Peyer's patch (tissue), 4 donors: ENCODE data around the gene ZSCAN10. TPM values are rescaled to one million over a fixed set of nuclear protein-coding genes. Genes with fewer than 3 reads are reported as not detected.

Source experiments
- DNase-seq, 3 donors: peaks; one replicate each; pipeline ENCODE4 v3.0.0-alpha.2; 2017 to 2019
- H3K27ac ChIP-seq, 4 donors: fragments of 200-600 bp; sonication (generic); one replicate each; pipeline ENCODE4 v1.5.1; 2016 to 2019
- H3K27me3 ChIP-seq, 2 donors: fragments of 200-600 bp; sonication (generic); one replicate each; pipeline ENCODE4 v1.5.1; 2019
- H3K36me3 ChIP-seq, 3 donors: fragments of 200-600 bp; sonication (generic); one replicate each; pipeline ENCODE4 v1.5.1; 2016 to 2019
- H3K4me1 ChIP-seq, 4 donors: fragments of 200-600 bp; sonication (generic); one replicate each; pipeline ENCODE4 v1.5.1; 2016 to 2019
- H3K4me3 ChIP-seq, 4 donors: fragments of 200-600 bp; sonication (generic); 1 replicate in 3 of 4; 2 replicates in 1 of 4; pipeline ENCODE4 v1.5.1; 2016 to 2019; ENCODE audit warnings: mild to moderate bottlenecking in 1 of 4
- H3K9me3 ChIP-seq, 4 donors: fragments of 200-600 bp; sonication (generic); one replicate each; pipeline ENCODE4 v1.5.1; 2016 to 2019; ENCODE audit warnings: mild to moderate bottlenecking in 1 of 4
- POLR2A ChIP-seq, 2 donors: fragments of 450-650 bp; IDR thresholded peaks; one replicate each; pipeline ENCODE4 v1.5.1; 2017; ENCODE audit warnings: antibody characterized with exemption in 2 of 2, mild to moderate bottlenecking in 2 of 2, moderate library complexity in 2 of 2
- total RNA-seq, 4 donors: library from RNA; depleted of rRNA; stranded (reverse); fragments of >200 nt; gene quantifications; one replicate each; pipeline ENCODE4 v1.1.0, GENCODE V29; 2016
- TF ChIP-seq, protein P1 (sequence below), 6 experiments: fragments of 450-650 bp in 4 of 6; fragments of 200-600 bp in 2 of 6; sonication (generic) in 1 of 6; IDR thresholded peaks; one replicate each; pipeline ENCODE4 v1.5.1; 2017 to 2019; ENCODE audit warnings: antibody characterized with exemption in 6 of 6, mild to moderate bottlenecking in 3 of 6, moderate library complexity in 1 of 6

ZSCAN10 gene
- total RNA-seq, 4 donors from 2014 or later = not detected

GRCh38 chr16:3137267-3137666 is 38.2 kb upstream of the ZSCAN10 start:
- Histone ChIP-seq H3K9me3 (no peaks in the 10 kb centered on the region), H3K36me3 (peaks cover 0 to 41% (median 0%) of the 10 kb centered on the region in 3 donors), H3K4me1 (peaks cover 0 to 21% (median 0%) of the 10 kb centered on the region in 4 donors), H3K4me3 (no peak overlapping the region), H3K27ac (no peak overlapping the region), H3K27me3 (no peaks in the 10 kb centered on the region)
- TF ChIP-seq, protein P1, sequence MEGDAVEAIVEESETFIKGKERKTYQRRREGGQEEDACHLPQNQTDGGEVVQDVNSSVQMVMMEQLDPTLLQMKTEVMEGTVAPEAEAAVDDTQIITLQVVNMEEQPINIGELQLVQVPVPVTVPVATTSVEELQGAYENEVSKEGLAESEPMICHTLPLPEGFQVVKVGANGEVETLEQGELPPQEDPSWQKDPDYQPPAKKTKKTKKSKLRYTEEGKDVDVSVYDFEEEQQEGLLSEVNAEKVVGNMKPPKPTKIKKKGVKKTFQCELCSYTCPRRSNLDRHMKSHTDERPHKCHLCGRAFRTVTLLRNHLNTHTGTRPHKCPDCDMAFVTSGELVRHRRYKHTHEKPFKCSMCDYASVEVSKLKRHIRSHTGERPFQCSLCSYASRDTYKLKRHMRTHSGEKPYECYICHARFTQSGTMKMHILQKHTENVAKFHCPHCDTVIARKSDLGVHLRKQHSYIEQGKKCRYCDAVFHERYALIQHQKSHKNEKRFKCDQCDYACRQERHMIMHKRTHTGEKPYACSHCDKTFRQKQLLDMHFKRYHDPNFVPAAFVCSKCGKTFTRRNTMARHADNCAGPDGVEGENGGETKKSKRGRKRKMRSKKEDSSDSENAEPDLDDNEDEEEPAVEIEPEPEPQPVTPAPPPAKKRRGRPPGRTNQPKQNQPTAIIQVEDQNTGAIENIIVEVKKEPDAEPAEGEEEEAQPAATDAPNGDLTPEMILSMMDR (IDR thresholded peaks at IDR 0.05) = no peak
- TF ChIP-seq POLR2A (IDR thresholded peaks at IDR 0.05) = no peak
- DNase-seq = no peak

DNA sequence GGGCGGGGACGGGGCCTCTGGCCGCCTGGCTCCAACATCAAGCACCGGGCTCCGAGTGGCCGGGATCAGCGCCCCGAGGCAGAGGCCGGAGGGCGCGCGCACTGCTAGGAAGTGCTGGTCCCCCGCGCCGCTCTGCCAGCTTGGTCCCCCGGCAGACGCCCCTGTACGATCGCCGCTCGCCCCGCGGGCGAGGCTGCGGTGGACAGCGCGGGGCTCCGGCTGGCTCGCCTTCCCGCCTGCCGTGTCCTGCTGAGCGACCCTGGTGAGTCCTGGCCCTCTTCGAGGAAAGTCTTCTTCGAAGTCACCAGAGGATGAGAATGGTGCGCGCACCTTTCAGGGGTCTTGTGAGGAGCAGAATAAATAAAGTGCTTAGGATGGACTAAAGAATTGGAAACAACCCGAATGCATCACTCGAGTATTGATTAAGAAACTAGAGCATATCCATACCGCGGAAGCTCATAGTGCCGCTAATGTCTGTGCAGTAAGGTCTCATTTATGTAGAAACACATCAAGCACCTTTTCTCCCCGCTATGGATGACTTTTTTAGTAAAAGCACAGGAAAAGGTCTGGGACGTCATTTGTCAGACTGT is 36.1 kb upstream of the ZSCAN10 start:
- H3K27ac ChIP-seq = peak overlapping the region; percentile 89 to 97 (median 93)
- peaks cover 0 to 28% (median 0%) of the 10 kb centered on the region in 3 donors for H3K36me3 ChIP-seq
- peaks cover 0 to 22% (median 0%) of the 10 kb centered on the region in 4 donors for H3K4me1 ChIP-seq
- H3K9me3 ChIP-seq = no peaks in the 10 kb centered on the region
- no peak for DNase-seq
- TF ChIP-seq POLR2A (IDR thresholded peaks at IDR 0.05) = no peak
- TF ChIP-seq, protein P1 (IDR thresholded peaks at IDR 0.05) = no peak
- H3K27me3 ChIP-seq = no peaks in the 10 kb centered on the region
- H3K4me3 ChIP-seq = peak overlapping the region; percentile 63 to 88 (median 72)

DNA sequence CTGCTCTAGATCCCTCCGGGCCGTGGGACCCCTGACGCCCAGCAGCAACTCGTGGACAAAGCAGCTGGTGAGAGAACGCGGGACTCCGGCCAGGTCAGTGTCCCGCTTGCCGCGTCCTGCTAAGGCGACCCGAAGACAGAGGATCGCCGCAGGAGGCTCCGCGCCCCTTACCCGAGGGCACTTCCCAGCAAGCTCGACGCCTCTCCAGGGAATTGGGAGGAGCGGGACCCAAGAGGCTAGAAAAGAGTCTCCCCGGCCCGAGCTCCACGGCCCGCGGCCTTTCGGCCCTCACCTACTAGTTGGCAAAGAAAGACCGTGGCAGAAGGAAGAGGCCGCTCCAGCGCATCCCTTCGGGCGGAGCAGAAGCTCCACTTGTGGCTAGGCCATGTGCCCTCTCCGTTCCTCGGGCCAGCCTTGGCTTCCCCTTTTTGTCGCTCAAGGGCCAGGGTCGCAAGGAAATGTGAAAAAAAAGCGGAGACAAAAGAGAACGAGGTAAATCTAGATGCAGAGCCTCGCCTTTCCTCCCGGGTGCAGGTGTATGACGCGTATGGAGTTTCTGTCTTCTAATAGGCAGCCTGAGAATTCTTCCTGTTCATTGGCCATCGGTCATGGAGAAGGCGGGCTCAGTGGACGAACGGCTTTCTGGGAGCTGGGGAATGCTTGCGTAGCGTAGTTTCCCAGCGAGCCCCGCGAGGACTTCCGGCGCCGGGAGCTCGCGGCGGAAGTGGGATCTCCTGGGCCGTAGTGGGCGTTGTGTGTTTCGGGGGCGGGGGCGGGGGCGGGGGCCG is 35.4 kb upstream of the ZSCAN10 start, which contains the start of gene ZNF213:
ZNF213 (plus strand) TSS at position 692 of the 788 bp plus-strand sequence. CDS start 2,252 bp downstream, outside the sequence.
- H3K4me1 ChIP-seq = peaks cover 0 to 29% (median 2%) of the 10 kb centered on the region in 4 donors
- no peaks in the 10 kb centered on the region for H3K9me3 ChIP-seq
- H3K4me3 ChIP-seq = peak within 1 kb of the TSS; percentile 63 to 88 (median 72)
- H3K27me3 ChIP-seq = no peaks in the 10 kb centered on the region
- H3K27ac ChIP-seq = peak within 1 kb of the TSS; percentile 89 to 97 (median 93)
- DNase-seq = peak; percentile 93 to 98 (median 94)
- H3K36me3 ChIP-seq = peaks cover 0 to 23% (median 0%) of the 10 kb centered on the region in 3 donors
- peak; percentile 72 to 89 for TF ChIP-seq POLR2A (IDR thresholded peaks at IDR 0.05)
- TF ChIP-seq, protein P1 (IDR thresholded peaks at IDR 0.05) = no peak

GRCh38 chr16:3133844-3134243 is 34.8 kb upstream of the ZSCAN10 start:
- no peaks in the 10 kb centered on the region for H3K9me3 ChIP-seq
- no peak for DNase-seq
- H3K27me3 ChIP-seq = no peaks in the 10 kb centered on the region
- peak overlapping the region; percentile 63 to 88 (median 72) for H3K4me3 ChIP-seq
- TF ChIP-seq, protein P1 (IDR thresholded peaks at IDR 0.05) = no peak
- no peak for TF ChIP-seq POLR2A (IDR thresholded peaks at IDR 0.05)
- peaks cover 0 to 33% (median 5%) of the 10 kb centered on the region in 4 donors for H3K4me1 ChIP-seq
- peaks cover 0 to 18% (median 0%) of the 10 kb centered on the region in 3 donors for H3K36me3 ChIP-seq
- peak overlapping the region; percentile 89 to 97 (median 93) for H3K27ac ChIP-seq

DNA sequence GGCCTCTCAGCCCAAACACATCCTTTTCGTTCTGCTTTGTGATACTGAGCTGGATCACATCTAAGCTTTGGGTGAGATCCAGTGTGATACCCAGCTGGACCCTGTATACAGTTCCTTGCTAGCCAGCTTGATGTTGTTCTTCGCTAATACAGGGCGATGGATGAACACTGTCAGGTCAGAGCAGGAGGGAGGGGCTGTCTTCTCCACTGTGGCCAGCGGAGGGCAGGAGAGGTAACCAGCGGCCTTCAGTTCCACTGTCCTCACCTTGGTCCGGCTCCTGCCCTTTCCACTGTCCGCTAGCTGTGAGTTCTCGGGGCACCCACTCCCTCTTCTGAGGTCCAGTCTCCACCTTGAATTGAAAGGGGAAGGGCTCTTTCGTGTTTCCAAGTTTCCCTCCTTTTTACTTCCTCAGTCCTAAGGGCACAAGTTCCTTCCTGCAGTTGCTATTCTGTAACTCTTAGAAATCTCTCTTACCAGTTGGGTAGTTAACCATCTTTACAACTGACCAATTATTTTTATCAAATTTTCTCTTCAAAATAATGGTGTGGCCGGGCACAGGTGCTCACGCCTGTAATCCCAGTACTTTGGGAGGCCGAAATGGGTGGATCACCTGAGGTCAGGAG is 32.8 kb upstream of the ZSCAN10 start:
- peak; percentile 31 to 72 (median 71) for DNase-seq
- Histone ChIP-seq H3K9me3 (no peaks in the 10 kb centered on the region), H3K4me1 (peaks cover 0 to 37% (median 7%) of the 10 kb centered on the region in 4 donors), H3K27me3 (no peaks in the 10 kb centered on the region), H3K36me3 (peaks cover 0 to 8% (median 0%) of the 10 kb centered on the region in 3 donors), H3K27ac (no peak overlapping the region), H3K4me3 (no peak overlapping the region)
- TF ChIP-seq, protein P1 (IDR thresholded peaks at IDR 0.05) = peak; percentile 25 to 70 (median 56)
- TF ChIP-seq POLR2A (IDR thresholded peaks at IDR 0.05) = no peak
